Coronary artery (tissue), 2 donors: Measurements from ENCODE around the gene MANSC4.
A peak's percentile ranks its signal among the peaks of the same experiment; 100 is the strongest.

Experiments used
- DNase-seq: peaks from one replicate; pipeline ENCODE4 v3.0.0-alpha.2; 2017; ENCODE audit warnings: low spot score
- H3K27ac ChIP-seq, 2 donors: fragments of 200-600 bp; sonication (generic); one replicate each; pipeline ENCODE4 v1.5.1; 2016 to 2019
- H3K4me3 ChIP-seq: fragments of 200-600 bp; sonication (generic); 2 replicates; pipeline ENCODE4 v1.5.1; 2016; ENCODE audit warnings: mild to moderate bottlenecking, moderate library complexity
- TF ChIP-seq, protein P1 (sequence below): fragments of 200-600 bp; sonication (generic); IDR thresholded peaks from one replicate; pipeline ENCODE4 v1.5.1; 2019; ENCODE audit warnings: antibody characterized with exemption

MANSC4 gene

DNA sequence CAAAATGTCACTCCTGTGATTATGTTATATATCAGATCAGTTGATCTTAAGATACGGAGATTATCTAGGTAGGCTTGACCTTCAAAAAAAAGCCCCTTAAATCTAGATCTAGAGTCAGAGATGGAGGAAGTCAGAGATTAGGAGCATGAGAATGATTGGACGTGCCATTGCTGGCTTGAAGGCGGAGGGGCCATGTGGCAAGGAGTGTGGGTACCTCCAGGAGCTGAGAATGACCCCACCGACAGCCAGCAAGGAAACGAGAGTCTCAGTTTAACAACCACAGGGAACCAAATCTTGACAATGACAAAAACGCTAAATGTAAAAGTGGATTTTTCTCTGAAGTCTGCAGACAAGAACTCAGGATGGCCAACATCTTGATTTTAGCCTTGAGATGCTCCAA is 32.5 kb upstream of the MANSC4 start:
- Histone ChIP-seq H3K27ac (no peak overlapping the region), H3K4me3 (no peak overlapping the region)
- no peak for DNase-seq
- TF ChIP-seq, protein P1, sequence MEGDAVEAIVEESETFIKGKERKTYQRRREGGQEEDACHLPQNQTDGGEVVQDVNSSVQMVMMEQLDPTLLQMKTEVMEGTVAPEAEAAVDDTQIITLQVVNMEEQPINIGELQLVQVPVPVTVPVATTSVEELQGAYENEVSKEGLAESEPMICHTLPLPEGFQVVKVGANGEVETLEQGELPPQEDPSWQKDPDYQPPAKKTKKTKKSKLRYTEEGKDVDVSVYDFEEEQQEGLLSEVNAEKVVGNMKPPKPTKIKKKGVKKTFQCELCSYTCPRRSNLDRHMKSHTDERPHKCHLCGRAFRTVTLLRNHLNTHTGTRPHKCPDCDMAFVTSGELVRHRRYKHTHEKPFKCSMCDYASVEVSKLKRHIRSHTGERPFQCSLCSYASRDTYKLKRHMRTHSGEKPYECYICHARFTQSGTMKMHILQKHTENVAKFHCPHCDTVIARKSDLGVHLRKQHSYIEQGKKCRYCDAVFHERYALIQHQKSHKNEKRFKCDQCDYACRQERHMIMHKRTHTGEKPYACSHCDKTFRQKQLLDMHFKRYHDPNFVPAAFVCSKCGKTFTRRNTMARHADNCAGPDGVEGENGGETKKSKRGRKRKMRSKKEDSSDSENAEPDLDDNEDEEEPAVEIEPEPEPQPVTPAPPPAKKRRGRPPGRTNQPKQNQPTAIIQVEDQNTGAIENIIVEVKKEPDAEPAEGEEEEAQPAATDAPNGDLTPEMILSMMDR: no peak

DNA sequence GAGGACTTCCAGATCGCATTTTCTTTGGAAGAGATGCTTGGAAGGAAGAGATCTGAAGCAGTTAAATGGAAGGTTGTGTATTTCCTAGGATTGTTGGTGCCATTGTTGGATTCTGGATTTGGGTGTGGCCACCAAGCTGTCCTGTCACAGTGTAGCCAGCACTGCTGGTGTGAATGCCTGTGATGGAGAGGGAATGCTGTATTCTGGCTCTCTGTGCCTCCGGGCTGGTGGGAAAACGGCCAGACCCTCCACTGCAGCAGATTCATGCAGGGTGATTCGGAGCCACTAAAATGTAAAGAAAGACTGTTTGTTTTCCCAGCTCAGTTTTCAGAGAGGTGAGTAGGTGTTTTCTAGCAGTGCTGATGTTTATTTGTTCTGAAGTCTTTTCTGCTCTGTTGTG is 30.7 kb upstream of the MANSC4 start:
- TF ChIP-seq, protein P1: no peak
- H3K4me3 ChIP-seq: no peak overlapping the region
- no peak for DNase-seq

DNA sequence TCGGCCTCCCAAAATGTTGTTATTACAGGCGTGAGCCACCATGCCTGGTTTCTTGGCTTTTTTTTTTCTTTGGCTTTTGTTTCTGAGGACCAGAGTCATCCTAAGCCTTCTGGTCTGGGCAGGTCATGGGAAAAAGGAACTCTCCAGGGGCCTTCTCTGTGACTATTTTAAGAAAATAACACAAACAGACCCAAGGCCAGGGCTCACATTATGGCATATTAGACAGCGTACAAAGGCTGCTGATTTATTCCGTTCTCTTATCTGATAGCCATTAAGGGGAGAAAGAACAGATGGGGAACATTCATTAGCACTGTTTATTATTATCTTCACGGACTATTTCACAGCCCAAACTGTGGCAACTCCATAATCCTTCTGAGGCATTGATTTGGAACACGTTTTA is 28.8 kb upstream of the MANSC4 start:
- Histone ChIP-seq H3K27ac (peak overlapping the region; percentile 42 to 55), H3K4me3 (no peak overlapping the region)
- DNase-seq: no peak
- TF ChIP-seq, protein P1: no peak

More for the DNA sequence above, 30.7 kb upstream of the MANSC4 start:
- no peak overlapping the region for H3K27ac ChIP-seq

DNA sequence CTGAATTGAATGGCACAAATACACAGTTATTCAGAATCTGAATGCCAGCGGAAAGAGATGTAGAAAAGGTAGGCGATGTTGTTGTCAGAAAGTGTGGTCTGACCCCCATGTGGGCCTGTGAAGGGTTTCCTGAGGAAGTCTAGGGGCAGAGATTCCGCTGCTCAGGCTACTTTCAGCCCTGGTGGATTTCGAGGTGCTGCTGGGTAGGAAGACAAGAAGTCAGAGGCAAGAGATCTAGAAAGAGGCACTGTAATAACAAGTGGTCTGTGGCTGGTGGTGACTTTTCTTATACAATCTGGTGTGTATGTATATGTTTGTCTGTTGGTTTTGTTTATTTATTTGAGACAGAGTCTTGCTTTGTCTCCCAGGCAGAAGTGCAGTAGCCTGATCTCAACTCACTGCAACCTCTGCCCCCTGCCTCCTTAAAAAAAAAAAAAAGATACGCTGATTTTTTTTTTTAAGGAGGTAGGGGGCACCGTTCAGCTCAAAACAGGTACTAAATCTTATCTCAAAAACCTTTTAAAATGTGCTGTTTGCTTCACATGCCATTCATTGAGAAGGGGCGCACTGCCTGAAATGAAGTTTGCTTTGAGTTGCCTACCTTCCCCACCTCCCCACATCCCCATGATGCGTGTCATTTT is 27.1 kb upstream of the MANSC4 start:
- no peak overlapping the region for H3K4me3 ChIP-seq
- no peak for DNase-seq
- H3K27ac ChIP-seq: no peak overlapping the region
- TF ChIP-seq, protein P1: no peak

DNA sequence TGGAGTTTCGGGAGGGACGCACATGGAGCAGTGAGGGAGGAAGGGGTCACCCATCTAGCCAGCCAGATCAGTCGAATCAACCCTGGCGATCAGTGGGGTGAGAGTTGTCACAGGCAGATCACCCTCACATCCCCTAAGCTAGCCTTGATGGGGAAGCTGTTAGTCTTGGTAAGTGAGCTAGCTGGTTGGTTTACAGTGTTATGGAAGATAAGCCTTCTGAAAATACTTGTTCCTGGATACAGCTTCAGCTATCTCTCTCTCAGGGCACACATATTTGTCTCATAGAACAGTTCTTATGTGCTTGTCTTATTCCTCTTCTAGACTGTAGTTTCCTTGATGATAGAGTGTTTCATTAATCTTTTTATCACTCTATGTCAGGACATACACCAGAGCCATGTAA is 26.2 kb upstream of the MANSC4 start:
- Histone ChIP-seq H3K4me3 (no peak overlapping the region), H3K27ac (no peak overlapping the region)
- TF ChIP-seq, protein P1: no peak
- no peak for DNase-seq

- Histone ChIP-seq H3K27ac (no peak overlapping the region), H3K4me3 (no peak overlapping the region)
- no peak for DNase-seq
- TF ChIP-seq, protein P1: no peak
Observed at GRCh38 chr12:27805238-27805637, 25.2 kb upstream of the MANSC4 start.

- H3K27ac ChIP-seq: no peak overlapping the region
- no peak overlapping the region for H3K4me3 ChIP-seq
- no peak for DNase-seq
- TF ChIP-seq, protein P1: no peak
Observed at GRCh38 chr12:27802936-27803335, 22.9 kb upstream of the MANSC4 start.
